GM23338 (cell line): ENCODE data around the gene GLUD2. TPM values are rescaled to one million over a fixed set of nuclear protein-coding genes. Genes with fewer than 3 reads are reported as not detected.

Source experiments
- ATAC-seq: fragments of 200-7000 bp; cut with Tn5 transposase; 3 replicates; pipeline ENCODE4 v1.9.1; 2020
- DNase-seq: peaks from one replicate; pipeline ENCODE4 v3.0.0-alpha.2; 2015; ENCODE audit warnings: low spot score
- H2AFZ ChIP-seq: fragments of 200-600 bp; sonication (generic); 2 replicates; pipeline ENCODE4 v1.8.0; 2016; ENCODE audit warnings: antibody characterized with exemption, mild to moderate bottlenecking, moderate library complexity
- H3F3A ChIP-seq: fragments of 200-600 bp; sonication (generic); replicated peaks from 2 replicates; pipeline ENCODE4 v1.8.0; 2017; ENCODE audit warnings: antibody characterized with exemption, mixed run types, low read depth
- H3K27ac ChIP-seq: fragments of 200-600 bp; sonication (generic); 2 replicates; pipeline ENCODE4 v1.6.1; 2016; ENCODE audit warnings: low read depth
- H3K27me3 ChIP-seq: fragments of 200-600 bp; sonication (generic); 2 replicates; pipeline ENCODE4 v1.8.0; 2016; ENCODE audit warnings: mild to moderate bottlenecking, mixed run types, moderate library complexity; ENCODE audit not compliant: insufficient read depth
- H3K36me3 ChIP-seq: fragments of 200-600 bp; sonication (generic); 2 replicates; pipeline ENCODE4 v1.8.0; 2016; ENCODE audit warnings: mild to moderate bottlenecking; ENCODE audit not compliant: insufficient read depth
- H3K4me1 ChIP-seq: fragments of 200-600 bp; sonication (generic); 2 replicates; pipeline ENCODE4 v1.8.0; 2016; ENCODE audit warnings: mild to moderate bottlenecking, moderate library complexity; ENCODE audit not compliant: insufficient read depth
- H3K4me2 ChIP-seq: fragments of 200-600 bp; sonication (generic); 2 replicates; pipeline ENCODE4 v1.7.1; 2017; ENCODE audit warnings: mixed run types
- H3K4me3 ChIP-seq: fragments of 200-600 bp; sonication (generic); 2 replicates; pipeline ENCODE4 v1.6.1; 2016; ENCODE audit warnings: mixed run types
- H3K79me2 ChIP-seq: fragments of 200-600 bp; sonication (generic); replicated peaks from 2 replicates; pipeline ENCODE4 v1.8.0; 2017; ENCODE audit warnings: mild to moderate bottlenecking; ENCODE audit not compliant: insufficient read depth
- H3K9me2 ChIP-seq: fragments of 200-600 bp; sonication (generic); 2 replicates; pipeline ENCODE4 v1.8.0; 2017; ENCODE audit not compliant: insufficient read depth
- H4K20me1 ChIP-seq: fragments of 200-600 bp; sonication (generic); replicated peaks from 2 replicates; pipeline ENCODE4 v1.8.0; 2017; ENCODE audit warnings: mild to moderate bottlenecking; ENCODE audit not compliant: insufficient read depth
- H3K27ac Mint-ChIP-seq: 2 replicates; pipeline ENCODE4 v1.8.0; 2020; ENCODE audit warnings: inconsistent platforms, mild to moderate bottlenecking, moderate library complexity, mixed read lengths
- H3K27me3 Mint-ChIP-seq: 3 replicates; pipeline ENCODE4 v1.8.0; 2022; ENCODE audit warnings: low read depth, mild to moderate bottlenecking, moderate library complexity, mixed read lengths, inconsistent platforms; ENCODE audit not compliant: insufficient read depth, poor library complexity
- H3K36me3 Mint-ChIP-seq: 3 replicates; pipeline ENCODE4 v1.8.0; 2021; ENCODE audit warnings: low read depth, mild to moderate bottlenecking, inconsistent platforms, moderate library complexity, mixed read lengths
- H3K4me1 Mint-ChIP-seq: 3 replicates; pipeline ENCODE4 v1.8.0; 2020; ENCODE audit warnings: mild to moderate bottlenecking, inconsistent platforms, mixed read lengths
- H3K4me3 Mint-ChIP-seq: 3 replicates; pipeline ENCODE4 v1.8.0; 2021; ENCODE audit warnings: moderate library complexity, mild to moderate bottlenecking, inconsistent platforms, mixed read lengths
- H3K9me3 Mint-ChIP-seq: 3 replicates; pipeline ENCODE4 v1.8.0; 2020; ENCODE audit warnings: moderate library complexity, mild to moderate bottlenecking, inconsistent platforms, mixed read lengths
- CREB1 ChIP-seq: fragments of 250-450 bp; sonication (Bioruptor Pico); IDR thresholded peaks from 2 replicates; pipeline ENCODE4 v1.5.0; 2020; ENCODE audit warnings: low read depth, mild to moderate bottlenecking, moderate library complexity
- EZH2 ChIP-seq: fragments of 200-600 bp; sonication (generic); IDR thresholded peaks from one replicate; pipeline ENCODE4 v1.8.0; 2017; ENCODE audit warnings: antibody characterized with exemption, mild to moderate bottlenecking, low read depth; ENCODE audit not compliant: unreplicated experiment
- EZH2phosphoT487 ChIP-seq: fragments of 200-600 bp; sonication (generic); IDR thresholded peaks from one replicate; pipeline ENCODE4 v1.8.1; 2018; ENCODE audit warnings: antibody characterized with exemption; ENCODE audit not compliant: unreplicated experiment
- NANOG ChIP-seq: IDR thresholded peaks from 2 replicates; pipeline ENCODE4 v1.6.1; 2016; ENCODE audit warnings: antibody characterized with exemption, borderline replicate concordance
- STAT1 ChIP-seq: IDR thresholded peaks from one replicate; pipeline ENCODE4 v1.6.1; 2016; ENCODE audit warnings: antibody characterized with exemption; ENCODE audit not compliant: unreplicated experiment
- ZNF114 ChIP-seq: fragments of 250-450 bp; sonication (Bioruptor Pico); IDR thresholded peaks from 2 replicates; pipeline ENCODE4 v1.5.0; 2020; ENCODE audit warnings: mild to moderate bottlenecking, moderate library complexity
- polyA plus RNA-seq: library from polyadenylated mRNA; unstranded; fragments of >200 nt; fragmentation: Nextera tagmentation; extraction: Ambion mirVana; gene quantifications from 2 replicates; pipeline ENCODE4 v1.2.1, GENCODE V29; 2016
- total RNA-seq: library from RNA; depleted of rRNA; stranded (reverse); fragments of >200 nt; shearing (Covaris generic); gene quantifications from 2 replicates; pipeline ENCODE4 v1.2.3, GENCODE V29; 2014
- TF ChIP-seq, protein P1 (sequence below): IDR thresholded peaks from one replicate; pipeline ENCODE4 v1.6.1; 2018; ENCODE audit warnings: antibody characterized with exemption; ENCODE audit not compliant: unreplicated experiment
- TF ChIP-seq, protein P2 (sequence below): fragments of 250-450 bp; sonication (Bioruptor Pico); IDR thresholded peaks from 2 replicates; pipeline ENCODE4 v1.5.0; 2020; ENCODE audit warnings: mild to moderate bottlenecking, moderate library complexity

Gene GLUD2
- total and polyA plus RNA-seq, 2 experiments from 2014 or later = 0.16 to 1.5 TPM

DNA sequence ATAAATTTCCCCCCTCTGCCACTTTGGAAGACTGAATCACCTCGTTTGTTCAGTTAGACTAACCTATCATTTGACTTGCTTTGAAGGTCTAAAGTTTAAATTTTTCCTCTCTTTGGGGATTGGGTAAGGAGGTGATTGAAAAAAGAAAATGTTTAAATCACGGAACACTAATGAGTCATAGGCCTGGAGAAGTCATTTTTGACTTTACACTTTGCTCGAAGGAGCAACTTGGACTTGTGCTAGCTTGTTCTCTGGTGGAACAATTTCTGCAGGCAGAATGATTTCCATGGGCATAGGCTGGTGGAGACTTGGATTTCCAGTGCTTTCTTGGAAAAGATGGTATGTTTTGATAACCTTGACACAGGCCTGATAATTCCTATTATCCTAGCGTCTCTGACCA is 10.5 kb upstream of the GLUD2 start:
- ATAC-seq = no peak
- H3K9me3 Mint-ChIP-seq = no peaks in the 10 kb centered on the region
- no peak overlapping the region for H3K4me2 ChIP-seq

More for the DNA sequence above, 10.5 kb upstream of the GLUD2 start:
- Histone ChIP-seq H3K4me1 (no peaks in the 10 kb centered on the region), H3K27me3 (no peaks in the 10 kb centered on the region), H4K20me1 (no peaks in the 10 kb centered on the region), H3K36me3 (no peaks in the 10 kb centered on the region), H3F3A (no peaks in the 10 kb centered on the region), H3K4me3 (no peak overlapping the region), H3K27ac (no peak overlapping the region), H3K9me2 (no peaks in the 10 kb centered on the region), H3K79me2 (no peaks in the 10 kb centered on the region), H2AFZ (no peak overlapping the region)
- no peaks in the 10 kb centered on the region for H3K4me1 Mint-ChIP-seq
- H3K27ac Mint-ChIP-seq = no peak overlapping the region
- TF ChIP-seq CREB1 = no peak
- no peak for TF ChIP-seq EZH2
- no peak for TF ChIP-seq STAT1
- no peak for TF ChIP-seq ZNF114 (CRISPR knock-in tag)
- no peak for TF ChIP-seq NANOG
- TF ChIP-seq, protein P1, sequence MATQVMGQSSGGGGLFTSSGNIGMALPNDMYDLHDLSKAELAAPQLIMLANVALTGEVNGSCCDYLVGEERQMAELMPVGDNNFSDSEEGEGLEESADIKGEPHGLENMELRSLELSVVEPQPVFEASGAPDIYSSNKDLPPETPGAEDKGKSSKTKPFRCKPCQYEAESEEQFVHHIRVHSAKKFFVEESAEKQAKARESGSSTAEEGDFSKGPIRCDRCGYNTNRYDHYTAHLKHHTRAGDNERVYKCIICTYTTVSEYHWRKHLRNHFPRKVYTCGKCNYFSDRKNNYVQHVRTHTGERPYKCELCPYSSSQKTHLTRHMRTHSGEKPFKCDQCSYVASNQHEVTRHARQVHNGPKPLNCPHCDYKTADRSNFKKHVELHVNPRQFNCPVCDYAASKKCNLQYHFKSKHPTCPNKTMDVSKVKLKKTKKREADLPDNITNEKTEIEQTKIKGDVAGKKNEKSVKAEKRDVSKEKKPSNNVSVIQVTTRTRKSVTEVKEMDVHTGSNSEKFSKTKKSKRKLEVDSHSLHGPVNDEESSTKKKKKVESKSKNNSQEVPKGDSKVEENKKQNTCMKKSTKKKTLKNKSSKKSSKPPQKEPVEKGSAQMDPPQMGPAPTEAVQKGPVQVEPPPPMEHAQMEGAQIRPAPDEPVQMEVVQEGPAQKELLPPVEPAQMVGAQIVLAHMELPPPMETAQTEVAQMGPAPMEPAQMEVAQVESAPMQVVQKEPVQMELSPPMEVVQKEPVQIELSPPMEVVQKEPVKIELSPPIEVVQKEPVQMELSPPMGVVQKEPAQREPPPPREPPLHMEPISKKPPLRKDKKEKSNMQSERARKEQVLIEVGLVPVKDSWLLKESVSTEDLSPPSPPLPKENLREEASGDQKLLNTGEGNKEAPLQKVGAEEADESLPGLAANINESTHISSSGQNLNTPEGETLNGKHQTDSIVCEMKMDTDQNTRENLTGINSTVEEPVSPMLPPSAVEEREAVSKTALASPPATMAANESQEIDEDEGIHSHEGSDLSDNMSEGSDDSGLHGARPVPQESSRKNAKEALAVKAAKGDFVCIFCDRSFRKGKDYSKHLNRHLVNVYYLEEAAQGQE = no peak
- TF ChIP-seq EZH2phosphoT487 = no peak
- TF ChIP-seq, protein P2, sequence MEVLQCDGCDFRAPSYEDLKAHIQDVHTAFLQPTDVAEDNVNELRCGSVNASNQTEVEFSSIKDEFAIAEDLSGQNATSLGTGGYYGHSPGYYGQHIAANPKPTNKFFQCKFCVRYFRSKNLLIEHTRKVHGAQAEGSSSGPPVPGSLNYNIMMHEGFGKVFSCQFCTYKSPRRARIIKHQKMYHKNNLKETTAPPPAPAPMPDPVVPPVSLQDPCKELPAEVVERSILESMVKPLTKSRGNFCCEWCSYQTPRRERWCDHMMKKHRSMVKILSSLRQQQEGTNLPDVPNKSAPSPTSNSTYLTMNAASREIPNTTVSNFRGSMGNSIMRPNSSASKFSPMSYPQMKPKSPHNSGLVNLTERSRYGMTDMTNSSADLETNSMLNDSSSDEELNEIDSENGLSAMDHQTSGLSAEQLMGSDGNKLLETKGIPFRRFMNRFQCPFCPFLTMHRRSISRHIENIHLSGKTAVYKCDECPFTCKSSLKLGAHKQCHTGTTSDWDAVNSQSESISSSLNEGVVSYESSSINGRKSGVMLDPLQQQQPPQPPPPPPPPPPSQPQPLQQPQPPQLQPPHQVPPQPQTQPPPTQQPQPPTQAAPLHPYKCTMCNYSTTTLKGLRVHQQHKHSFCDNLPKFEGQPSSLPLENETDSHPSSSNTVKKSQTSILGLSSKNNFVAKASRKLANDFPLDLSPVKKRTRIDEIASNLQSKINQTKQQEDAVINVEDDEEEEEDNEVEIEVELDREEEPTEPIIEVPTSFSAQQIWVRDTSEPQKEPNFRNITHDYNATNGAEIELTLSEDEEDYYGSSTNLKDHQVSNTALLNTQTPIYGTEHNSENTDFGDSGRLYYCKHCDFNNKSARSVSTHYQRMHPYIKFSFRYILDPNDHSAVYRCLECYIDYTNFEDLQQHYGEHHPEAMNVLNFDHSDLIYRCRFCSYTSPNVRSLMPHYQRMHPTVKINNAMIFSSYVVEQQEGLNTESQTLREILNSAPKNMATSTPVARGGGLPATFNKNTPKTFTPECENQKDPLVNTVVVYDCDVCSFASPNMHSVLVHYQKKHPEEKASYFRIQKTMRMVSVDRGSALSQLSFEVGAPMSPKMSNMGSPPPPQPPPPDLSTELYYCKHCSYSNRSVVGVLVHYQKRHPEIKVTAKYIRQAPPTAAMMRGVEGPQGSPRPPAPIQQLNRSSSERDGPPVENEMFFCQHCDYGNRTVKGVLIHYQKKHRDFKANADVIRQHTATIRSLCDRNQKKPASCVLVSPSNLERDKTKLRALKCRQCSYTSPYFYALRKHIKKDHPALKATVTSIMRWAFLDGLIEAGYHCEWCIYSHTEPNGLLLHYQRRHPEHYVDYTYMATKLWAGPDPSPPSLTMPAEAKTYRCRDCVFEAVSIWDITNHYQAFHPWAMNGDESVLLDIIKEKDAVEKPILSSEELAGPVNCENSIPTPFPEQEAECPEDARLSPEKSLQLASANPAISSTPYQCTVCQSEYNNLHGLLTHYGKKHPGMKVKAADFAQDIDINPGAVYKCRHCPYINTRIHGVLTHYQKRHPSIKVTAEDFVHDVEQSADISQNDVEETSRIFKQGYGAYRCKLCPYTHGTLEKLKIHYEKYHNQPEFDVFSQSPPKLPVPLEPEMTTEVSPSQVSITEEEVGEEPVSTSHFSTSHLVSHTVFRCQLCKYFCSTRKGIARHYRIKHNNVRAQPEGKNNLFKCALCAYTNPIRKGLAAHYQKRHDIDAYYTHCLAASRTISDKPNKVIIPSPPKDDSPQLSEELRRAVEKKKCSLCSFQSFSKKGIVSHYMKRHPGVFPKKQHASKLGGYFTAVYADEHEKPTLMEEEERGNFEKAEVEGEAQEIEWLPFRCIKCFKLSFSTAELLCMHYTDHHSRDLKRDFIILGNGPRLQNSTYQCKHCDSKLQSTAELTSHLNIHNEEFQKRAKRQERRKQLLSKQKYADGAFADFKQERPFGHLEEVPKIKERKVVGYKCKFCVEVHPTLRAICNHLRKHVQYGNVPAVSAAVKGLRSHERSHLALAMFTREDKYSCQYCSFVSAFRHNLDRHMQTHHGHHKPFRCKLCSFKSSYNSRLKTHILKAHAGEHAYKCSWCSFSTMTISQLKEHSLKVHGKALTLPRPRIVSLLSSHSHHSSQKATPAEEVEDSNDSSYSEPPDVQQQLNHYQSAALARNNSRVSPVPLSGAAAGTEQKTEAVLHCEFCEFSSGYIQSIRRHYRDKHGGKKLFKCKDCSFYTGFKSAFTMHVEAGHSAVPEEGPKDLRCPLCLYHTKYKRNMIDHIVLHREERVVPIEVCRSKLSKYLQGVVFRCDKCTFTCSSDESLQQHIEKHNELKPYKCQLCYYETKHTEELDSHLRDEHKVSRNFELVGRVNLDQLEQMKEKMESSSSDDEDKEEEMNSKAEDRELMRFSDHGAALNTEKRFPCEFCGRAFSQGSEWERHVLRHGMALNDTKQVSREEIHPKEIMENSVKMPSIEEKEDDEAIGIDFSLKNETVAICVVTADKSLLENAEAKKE (CRISPR knock-in tag) = no peak
- H3K4me3 Mint-ChIP-seq = no peak overlapping the region
- H3K36me3 Mint-ChIP-seq = no peaks in the 10 kb centered on the region
- DNase-seq = no peak
- H3K27me3 Mint-ChIP-seq = no peaks in the 10 kb centered on the region
